GM12878 (cell line): Measurements from ENCODE around the gene SERINC5.

Experiments used
- ATF3 ChIP-seq: IDR thresholded peaks from 2 replicates; pipeline ENCODE4 v1.6.1; 2011; ENCODE audit warnings: low read depth, mild to moderate bottlenecking, low read length, moderate library complexity, borderline replicate concordance; ENCODE audit errors: extremely low read depth
- BRCA1 ChIP-seq: IDR thresholded peaks from 2 replicates; pipeline ENCODE4 v1.6.1; 2011; ENCODE audit warnings: low read depth, low read length, improper control_type of control experiment
- CHD2 ChIP-seq: IDR thresholded peaks from 2 replicates; pipeline ENCODE4 v1.6.1; 2011; ENCODE audit warnings: low read depth, low read length, improper control_type of control experiment, borderline replicate concordance
- CTCF ChIP-seq, 3 experiments: IDR thresholded peaks in 2 of 3; conservative IDR thresholded peaks in 1 of 3; 2 replicates each; pipeline ENCODE4 v1.5.1; 2011; ENCODE audit warnings: low read depth in 3 of 3, low read length in 3 of 3, mild to moderate bottlenecking in 3 of 3, control low read depth in 2 of 3, moderate library complexity in 2 of 3, inconsistent platforms in 1 of 3, mixed read lengths in 1 of 3; ENCODE audit not compliant: control insufficient read depth in 2 of 3, insufficient read depth in 1 of 3; ENCODE audit errors: extremely low read depth in 1 of 3
- EZH2 ChIP-seq: IDR thresholded peaks from 2 replicates; pipeline ENCODE4 v1.6.1; 2012; ENCODE audit warnings: low read depth, mild to moderate bottlenecking, control low read depth, inconsistent platforms, low read length, borderline replicate concordance; ENCODE audit not compliant: control insufficient read depth
- FOS ChIP-seq: IDR thresholded peaks from 3 replicates; pipeline ENCODE4 v1.6.1; 2011; ENCODE audit warnings: borderline replicate concordance; ENCODE audit not compliant: insufficient read length; ENCODE audit errors: extremely low read depth
- JUND ChIP-seq: IDR thresholded peaks from 2 replicates; pipeline ENCODE4 v1.6.1; 2012; ENCODE audit warnings: low read depth, mild to moderate bottlenecking, low read length, improper control_type of control experiment, moderate library complexity
- RCOR1 ChIP-seq: conservative IDR thresholded peaks from 2 replicates; pipeline ENCODE4 v1.6.1; 2012; ENCODE audit warnings: low read depth, low read length, improper control_type of control experiment
- REST ChIP-seq: IDR thresholded peaks from 2 replicates; pipeline ENCODE4 v1.6.1; 2012; ENCODE audit warnings: mild to moderate bottlenecking, low read depth, low read length
- SP1 ChIP-seq: IDR thresholded peaks from one replicate; pipeline ENCODE4 v1.6.1; 2011; ENCODE audit warnings: low read depth, low read length
- STAT3 ChIP-seq: IDR thresholded peaks from 2 replicates; pipeline ENCODE4 v1.6.1; 2011; ENCODE audit warnings: low read depth, low read length, improper control_type of control experiment
- USF2 ChIP-seq: IDR thresholded peaks from 2 replicates; pipeline ENCODE4 v1.6.1; 2011; ENCODE audit warnings: low read depth, low read length, improper control_type of control experiment, borderline replicate concordance
- ZBTB4 ChIP-seq: fragments of 450-650 bp; formaldehyde crosslinking; IDR thresholded peaks from 2 replicates; pipeline ENCODE4 v1.4.0; 2022; ENCODE audit warnings: mild to moderate bottlenecking, moderate library complexity

GRCh38 chr5:80168388-80169028, 87.3 kb downstream of the SERINC5 start:
- TF ChIP-seq CTCF (IDR thresholded peaks at IDR 0.05 in 2 of 3, conservative IDR thresholded peaks at IDR 0.05 in 1 of 3; ENCODE audit: control insufficient read depth in 2 of 3, extremely low read depth in 1 of 3, insufficient read depth in 1 of 3, low read depth in 3 of 3, low read length in 3 of 3) (no peak), JUND (no peak), SP1 (no peak), FOS (no peak), ZBTB4 (CRISPR knock-in tag) (no peak), RCOR1 (no peak), CHD2 (no peak), EZH2 (no peak), STAT3 (no peak), BRCA1 (no peak), USF2 (no peak), REST (no peak), ATF3 (no peak)
